Measurements from ENCODE around the gene TMC6.

- TF ChIP-seq CTCF (IDR thresholded peaks at IDR 0.05; ENCODE audit: borderline replicate concordance, extremely low read depth, low read length, poor library complexity, severe bottlenecking) (no peak), EZH2 (IDR thresholded peaks at IDR 0.05; ENCODE audit: borderline replicate concordance, low read depth, low read length, severe bottlenecking) (no peak)
Measured at GRCh38 chr17:78064708-78065107, 63.8 kb downstream of the TMC6 start.

Data from DND-41 (cell line).